ENCODE results near the gene COL5A1. TPM values are rescaled to one million over a fixed set of nuclear protein-coding genes. Genes with fewer than 3 reads are reported as not detected.

The COL5A1 gene
- total and polyA plus RNA-seq, 4 donors = 12.2 to 169 (median 65.4) TPM

GRCh38 chr9:134755221-134755907 is 113.8 kb downstream of the COL5A1 start:
- Histone ChIP-seq H3K27me3 (ENCODE audit: control insufficient read depth in 3 of 3, insufficient read depth in 3 of 3, low read length in 2 of 3) (no peaks in the 10 kb centered on the region), H3K36me3 (ENCODE audit: control insufficient read depth in 4 of 4, insufficient read depth in 4 of 4, low read length in 4 of 4) (peaks cover 0 to 39% (median 13%) of the 10 kb centered on the region in 4 donors), H3K9me3 (ENCODE audit: control insufficient read depth in 4 of 4, insufficient read depth in 3 of 4, low read length in 3 of 4) (no peaks in the 10 kb centered on the region), H3K4me1 (ENCODE audit: control insufficient read depth in 5 of 5, insufficient read depth in 5 of 5, low read length in 5 of 5) (no peaks in the 10 kb centered on the region), H3K27ac (ENCODE audit: low read depth in 1 of 2, low read length in 1 of 2) (no peak overlapping the region), H3K4me3 (no peak overlapping the region), H3K9ac (ENCODE audit: insufficient read depth in 1 of 2, low read length in 2 of 2) (no peak overlapping the region)
- WGBS, 2 donors = 90% methylated on average over 14 of the region's 14 CpGs
- TF ChIP-seq CTCF (IDR thresholded peaks at IDR 0.05; ENCODE audit: control extremely low read depth, extremely low read depth) = no peak
- DNase-seq = no peak
- ATAC-seq (ENCODE audit: insufficient read depth, low FRiP score) = no peak

- H3K9me3 ChIP-seq (ENCODE audit: control insufficient read depth in 4 of 4, insufficient read depth in 3 of 4, low read length in 3 of 4) = peaks cover 0 to 5% (median 0%) of the 10 kb centered on the region in 4 donors
- H3K4me1 ChIP-seq (ENCODE audit: control insufficient read depth in 5 of 5, insufficient read depth in 5 of 5, low read length in 5 of 5) = no peaks in the 10 kb centered on the region
- H3K4me3 ChIP-seq = no peak overlapping the region
- no peak overlapping the region for H3K9ac ChIP-seq (ENCODE audit: insufficient read depth in 1 of 2, low read length in 2 of 2)
- H3K27me3 ChIP-seq (ENCODE audit: control insufficient read depth in 3 of 3, insufficient read depth in 3 of 3, low read length in 2 of 3) = no peaks in the 10 kb centered on the region
- peaks cover 0 to 43% (median 14%) of the 10 kb centered on the region in 4 donors for H3K36me3 ChIP-seq (ENCODE audit: control insufficient read depth in 4 of 4, insufficient read depth in 4 of 4, low read length in 4 of 4)
- WGBS, 2 donors = 93 to 97% methylated on average over 10 of the region's 10 CpGs
- no peak for ATAC-seq (ENCODE audit: insufficient read depth, low FRiP score)
- no peak for DNase-seq
- no peak for TF ChIP-seq CTCF (IDR thresholded peaks at IDR 0.05; ENCODE audit: control extremely low read depth, extremely low read depth)
- H3K27ac ChIP-seq (ENCODE audit: low read depth in 1 of 2, low read length in 1 of 2) = no peak overlapping the region
Observed at GRCh38 chr9:134756098-134756497, 114.5 kb downstream of the COL5A1 start.

GRCh38 chr9:134757216-134757975 is 115.8 kb downstream of the COL5A1 start:
- H3K4me1 ChIP-seq (ENCODE audit: control insufficient read depth in 5 of 5, insufficient read depth in 5 of 5, low read length in 5 of 5) = no peaks in the 10 kb centered on the region
- no peak overlapping the region for H3K27ac ChIP-seq (ENCODE audit: low read depth in 1 of 2, low read length in 1 of 2)
- no peak for DNase-seq
- H3K27me3 ChIP-seq (ENCODE audit: control insufficient read depth in 3 of 3, insufficient read depth in 3 of 3, low read length in 2 of 3) = no peaks in the 10 kb centered on the region
- no peak for ATAC-seq (ENCODE audit: insufficient read depth, low FRiP score)
- H3K9me3 ChIP-seq (ENCODE audit: control insufficient read depth in 4 of 4, insufficient read depth in 3 of 4, low read length in 3 of 4) = peaks cover 0 to 5% (median 0%) of the 10 kb centered on the region in 4 donors
- no peak overlapping the region for H3K4me3 ChIP-seq
- WGBS, 2 donors = 93 to 96% methylated on average over 26 of the region's 26 CpGs
- H3K9ac ChIP-seq (ENCODE audit: insufficient read depth in 1 of 2, low read length in 2 of 2) = no peak overlapping the region
- TF ChIP-seq CTCF (IDR thresholded peaks at IDR 0.05; ENCODE audit: control extremely low read depth, extremely low read depth) = no peak
- peaks cover 0 to 53% (median 18%) of the 10 kb centered on the region in 4 donors for H3K36me3 ChIP-seq (ENCODE audit: control insufficient read depth in 4 of 4, insufficient read depth in 4 of 4, low read length in 4 of 4)

All from lung (tissue), 12 donors.